ENCODE measurements around the gene OSBP2. TPM values are rescaled to one million over a fixed set of nuclear protein-coding genes. Genes with fewer than 3 reads are reported as not detected.

Gene OSBP2
- total RNA-seq, 3 donors from 2014 or later: 2.9 to 5.3 (median 3.4) TPM

DNA sequence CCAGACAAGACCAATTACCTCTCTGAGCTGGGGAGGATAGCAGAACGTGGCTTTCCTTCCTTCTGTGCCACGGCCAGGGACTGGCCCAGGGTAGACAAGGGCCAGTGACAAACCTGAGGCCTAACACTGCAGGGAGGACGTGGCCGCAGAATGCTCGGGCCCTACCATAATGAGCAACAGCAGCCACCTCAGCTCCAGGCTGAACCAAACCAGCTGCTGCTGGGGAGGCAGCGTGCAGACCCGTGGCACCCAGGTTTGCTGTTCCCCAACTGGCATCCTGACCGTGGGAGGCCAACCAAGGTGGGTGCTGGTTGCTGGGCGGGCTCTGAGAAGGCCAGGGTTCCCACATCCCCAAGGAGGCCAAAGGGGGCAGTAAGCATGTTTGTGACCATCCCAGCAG lies 190.9 kb downstream of the OSBP2 start:
- H3K4me3 ChIP-seq: no peak overlapping the region
- H3K36me3 ChIP-seq (ENCODE audit: low read depth): no peaks in the 10 kb centered on the region
- H3K4me1 ChIP-seq (ENCODE audit: low read depth): no peaks in the 10 kb centered on the region
- TF ChIP-seq, protein P1, sequence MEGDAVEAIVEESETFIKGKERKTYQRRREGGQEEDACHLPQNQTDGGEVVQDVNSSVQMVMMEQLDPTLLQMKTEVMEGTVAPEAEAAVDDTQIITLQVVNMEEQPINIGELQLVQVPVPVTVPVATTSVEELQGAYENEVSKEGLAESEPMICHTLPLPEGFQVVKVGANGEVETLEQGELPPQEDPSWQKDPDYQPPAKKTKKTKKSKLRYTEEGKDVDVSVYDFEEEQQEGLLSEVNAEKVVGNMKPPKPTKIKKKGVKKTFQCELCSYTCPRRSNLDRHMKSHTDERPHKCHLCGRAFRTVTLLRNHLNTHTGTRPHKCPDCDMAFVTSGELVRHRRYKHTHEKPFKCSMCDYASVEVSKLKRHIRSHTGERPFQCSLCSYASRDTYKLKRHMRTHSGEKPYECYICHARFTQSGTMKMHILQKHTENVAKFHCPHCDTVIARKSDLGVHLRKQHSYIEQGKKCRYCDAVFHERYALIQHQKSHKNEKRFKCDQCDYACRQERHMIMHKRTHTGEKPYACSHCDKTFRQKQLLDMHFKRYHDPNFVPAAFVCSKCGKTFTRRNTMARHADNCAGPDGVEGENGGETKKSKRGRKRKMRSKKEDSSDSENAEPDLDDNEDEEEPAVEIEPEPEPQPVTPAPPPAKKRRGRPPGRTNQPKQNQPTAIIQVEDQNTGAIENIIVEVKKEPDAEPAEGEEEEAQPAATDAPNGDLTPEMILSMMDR (IDR thresholded peaks at IDR 0.05): no peak
- no peaks in the 10 kb centered on the region for H3K9me3 ChIP-seq
- no peak for ATAC-seq
- intact Hi-C loops (cut with DNase I, micrococcal nuclease): no loop called here
- DNase-seq: peak in 2 of 3 donors; percentile 8 to 37

DNA sequence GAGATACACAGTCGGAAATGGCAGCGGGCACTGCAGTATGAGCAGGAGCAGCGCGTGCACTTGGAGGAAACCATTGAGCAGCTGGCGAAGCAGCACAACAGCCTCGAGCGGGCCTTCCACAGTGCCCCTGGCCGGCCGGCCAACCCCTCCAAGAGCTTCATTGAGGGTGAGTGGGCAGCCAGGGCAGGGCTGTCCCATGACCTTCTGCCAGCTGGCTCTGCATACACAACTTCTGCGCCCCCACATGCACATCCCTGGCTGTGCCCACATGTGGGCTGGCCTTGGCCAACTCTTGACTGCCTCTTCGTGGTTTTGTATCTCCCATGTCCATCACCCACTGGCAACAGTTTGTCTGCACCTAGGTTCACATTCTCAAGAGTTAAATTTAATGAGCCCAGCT lies 192.8 kb downstream of the OSBP2 start:
- intact Hi-C loops (cut with DNase I, micrococcal nuclease): no loop called here
- no peaks in the 10 kb centered on the region for H3K9me3 ChIP-seq
- TF ChIP-seq, protein P1 (IDR thresholded peaks at IDR 0.05): no peak
- H3K36me3 ChIP-seq (ENCODE audit: low read depth): no peaks in the 10 kb centered on the region
- no peak overlapping the region for H3K4me3 ChIP-seq
- ATAC-seq: no peak
- DNase-seq: peak in 2 of 3 donors; percentile 5 to 25
- H3K4me1 ChIP-seq (ENCODE audit: low read depth): no peaks in the 10 kb centered on the region

DNA sequence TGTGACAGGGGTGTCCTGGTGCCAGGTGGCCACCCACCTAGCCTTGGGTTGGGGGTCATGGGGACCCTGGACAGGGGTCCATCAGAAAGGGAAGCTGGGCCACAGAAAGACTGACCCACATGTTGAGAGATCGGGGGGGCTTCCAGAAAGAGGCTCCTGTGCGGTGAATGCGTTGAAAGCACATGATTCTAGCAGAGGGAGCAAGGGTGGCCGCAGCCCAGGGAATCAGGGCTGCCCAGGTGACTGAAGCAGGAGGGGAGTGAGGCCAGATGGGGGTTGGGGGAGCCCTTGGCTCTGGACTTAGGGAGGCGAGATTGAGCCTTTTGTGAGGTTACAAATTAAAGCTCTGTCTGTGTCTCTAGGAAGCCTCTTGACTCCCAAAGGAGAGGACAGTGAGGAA lies 193.2 kb downstream of the OSBP2 start:
- H3K9me3 ChIP-seq: no peaks in the 10 kb centered on the region
- DNase-seq (peak in 1 of 3 donors; percentile 10), ATAC-seq (no peak)
- H3K36me3 ChIP-seq (ENCODE audit: low read depth): no peaks in the 10 kb centered on the region
- H3K4me3 ChIP-seq: no peak overlapping the region
- no peaks in the 10 kb centered on the region for H3K4me1 ChIP-seq (ENCODE audit: low read depth)
- intact Hi-C loops (cut with DNase I, micrococcal nuclease): no loop called here
- TF ChIP-seq, protein P1 (IDR thresholded peaks at IDR 0.05): no peak

DNA sequence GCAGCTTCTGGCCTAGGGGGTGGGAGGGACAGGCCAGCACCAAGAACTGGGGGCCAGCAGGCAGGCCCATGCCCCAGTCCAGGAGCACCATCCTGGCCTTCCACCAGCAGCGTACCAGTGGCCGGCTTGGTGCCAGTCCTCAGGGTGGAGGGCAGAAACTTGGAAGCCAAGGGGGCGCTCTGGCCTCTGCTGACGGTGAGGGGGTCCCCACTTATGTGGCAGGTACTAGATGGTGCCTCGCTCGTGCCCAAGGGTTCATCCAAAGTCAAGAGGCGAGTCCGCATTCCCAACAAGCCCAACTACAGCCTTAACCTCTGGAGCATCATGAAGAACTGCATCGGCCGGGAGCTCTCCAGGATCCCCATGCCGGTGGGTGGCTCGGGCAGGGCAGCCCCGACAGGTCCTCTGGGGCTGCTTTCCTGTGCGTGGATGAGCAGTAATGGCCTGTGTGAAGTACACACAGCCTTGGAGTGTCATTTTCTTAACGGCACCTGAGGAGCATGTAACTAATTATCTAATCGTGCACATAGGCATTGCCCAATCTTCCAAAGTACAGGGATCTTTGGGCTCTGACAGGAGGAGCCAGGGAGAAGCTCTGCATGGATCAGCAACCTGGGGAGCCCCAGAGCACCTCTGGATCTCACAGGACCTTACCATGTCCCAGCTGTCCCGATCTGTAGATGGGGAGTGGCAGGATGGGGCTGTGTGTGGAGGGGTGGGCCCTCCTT lies 194.8 kb downstream of the OSBP2 start:
- DNase-seq: peak in 2 of 3 donors; percentile 6 to 30
- TF ChIP-seq, protein P1 (IDR thresholded peaks at IDR 0.05): no peak
- H3K4me1 ChIP-seq (ENCODE audit: low read depth): no peaks in the 10 kb centered on the region

DNA sequence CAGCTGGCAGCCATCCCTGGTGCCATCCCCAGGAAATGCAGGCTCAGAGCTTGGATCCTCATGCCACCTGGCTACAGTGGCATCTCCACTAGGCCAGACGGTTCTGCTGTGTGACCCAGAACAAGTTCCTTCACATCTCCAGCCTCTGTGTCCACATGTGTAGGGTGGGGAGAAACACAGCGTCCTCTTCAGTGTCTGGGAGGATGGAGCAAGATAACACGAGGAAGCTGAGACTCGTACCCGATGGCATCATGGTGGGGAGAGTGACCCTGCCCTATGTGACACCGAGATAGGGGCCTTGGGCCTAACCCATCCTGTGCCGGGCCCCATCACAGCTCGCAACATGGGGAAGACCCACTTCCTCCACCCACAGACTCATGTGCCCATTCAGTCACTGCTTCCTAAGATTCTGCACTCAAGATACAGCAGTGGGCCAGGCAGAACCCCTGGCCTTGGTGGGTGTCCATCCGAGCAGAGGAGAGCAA lies 195.4 kb downstream of the OSBP2 start:
- no peaks in the 10 kb centered on the region for H3K9me3 ChIP-seq
- H3K36me3 ChIP-seq (ENCODE audit: low read depth): no peaks in the 10 kb centered on the region
- peak in 1 of 3 donors; percentile 7 for DNase-seq
- no peak for ATAC-seq
- H3K4me3 ChIP-seq: no peak overlapping the region
- TF ChIP-seq, protein P1 (IDR thresholded peaks at IDR 0.05): no peak
- H3K4me1 ChIP-seq (ENCODE audit: low read depth): no peaks in the 10 kb centered on the region
- intact Hi-C loops (cut with DNase I, micrococcal nuclease): no loop called here

More for the DNA sequence above, 194.8 kb downstream of the OSBP2 start:
- no peak for ATAC-seq
- no peaks in the 10 kb centered on the region for H3K9me3 ChIP-seq
- H3K4me3 ChIP-seq: no peak overlapping the region
- intact Hi-C loops (cut with DNase I, micrococcal nuclease): no loop called here
- H3K36me3 ChIP-seq (ENCODE audit: low read depth): no peaks in the 10 kb centered on the region

Measured in mucosa of descending colon (tissue), 3 donors.